Esophagus muscularis mucosa (tissue), 4 donors: ENCODE results near the gene HIGD1A. TPM values are rescaled to one million over a fixed set of nuclear protein-coding genes. Genes with fewer than 3 reads are reported as not detected.

Source experiments
- DNase-seq: peaks from one replicate; pipeline ENCODE4 v3.0.0-alpha.2; 2017; ENCODE audit errors: extremely low spot score
- H3K27ac ChIP-seq, 4 donors: fragments of 200-600 bp; sonication (generic); replicated peaks in 1 of 4; 1 replicate in 3 of 4; 2 replicates in 1 of 4; pipeline ENCODE4 v1.5.1; 2016 to 2019; ENCODE audit warnings: mild to moderate bottlenecking in 1 of 4
- H3K27me3 ChIP-seq, 4 donors: fragments of 200-600 bp; sonication (generic); one replicate each; pipeline versions ENCODE4 v1.5.1 to v1.6.0; 2016 to 2019
- H3K36me3 ChIP-seq, 4 donors: fragments of 200-600 bp; sonication (generic); one replicate each; pipeline ENCODE4 v1.5.1; 2016 to 2019
- H3K4me1 ChIP-seq, 4 donors: fragments of 200-600 bp; sonication (generic); one replicate each; pipeline ENCODE4 v1.5.1; 2016 to 2019
- H3K4me3 ChIP-seq, 4 donors: fragments of 200-600 bp; sonication (generic); 1 replicate in 2 of 4; 2 replicates in 2 of 4; pipeline ENCODE4 v1.5.1; 2016 to 2019; ENCODE audit warnings: mild to moderate bottlenecking in 4 of 4, moderate library complexity in 1 of 4
- H3K9me3 ChIP-seq, 4 donors: fragments of 200-600 bp; sonication (generic); 1 replicate in 3 of 4; 2 replicates in 1 of 4; pipeline ENCODE4 v1.5.1; 2016 to 2019
- EP300 ChIP-seq: sonication (generic); formaldehyde crosslinking; IDR thresholded peaks from one replicate; pipeline ENCODE4 v1.6.1; 2017; ENCODE audit warnings: antibody characterized with exemption
- POLR2A ChIP-seq: fragments of 450-650 bp; IDR thresholded peaks from one replicate; pipeline ENCODE4 v1.6.1; 2017; ENCODE audit warnings: antibody characterized with exemption, moderate library complexity, mild to moderate bottlenecking, low read depth
- POLR2AphosphoS5 ChIP-seq, 2 donors: sonication (generic); formaldehyde crosslinking; IDR thresholded peaks; one replicate each; pipeline ENCODE4 v1.6.1; 2017; ENCODE audit warnings: antibody characterized with exemption in 2 of 2
- WGBS: methylation state at CpG from one replicate; pipeline ENCODE4 v1.1.5; 2018; 5-methylcytosine and 5-hydroxymethylcytosine counted together
- intact Hi-C: fragments of 100-400 bp; cut with DNase I; formaldehyde crosslinking; loops from one replicate; pipeline ENCODE4 v1.15.1; 2023
- total RNA-seq, 4 donors: library from RNA; depleted of rRNA; stranded (reverse); fragments of >200 nt; gene quantifications; one replicate each; pipeline versions ENCODE4 v1.1.0 to v1.2.1, GENCODE V29; 2016
- TF ChIP-seq, protein P1 (sequence below), 3 experiments: fragments of 200-600 bp in 2 of 3; fragments of 450-650 bp in 1 of 3; sonication (generic) in 2 of 3; IDR thresholded peaks; one replicate each; pipeline ENCODE4 v1.5.1; 2017 to 2019; ENCODE audit warnings: antibody characterized with exemption in 3 of 3, mild to moderate bottlenecking in 2 of 3, moderate library complexity in 1 of 3

The HIGD1A gene
- total RNA-seq, 4 donors from 2014 or later = 161 to 407 (median 272) TPM

- Histone ChIP-seq H3K27ac (peak overlapping the region in 3 of 4 donors; percentile 42 to 51 (median 46)), H3K36me3 (no peaks in the 10 kb centered on the region), H3K4me3 (no peak overlapping the region), H3K27me3 (no peaks in the 10 kb centered on the region), H3K9me3 (no peaks in the 10 kb centered on the region), H3K4me1 (peaks cover 37 to 46% (median 45%) of the 10 kb centered on the region in 4 donors)
- no peak for DNase-seq
- intact Hi-C loops = loop anchor here (5.0 kb wide), 1 partner anchor 91 kb away; the partner anchor contains the start of gene ZBTB47
- no peak for TF ChIP-seq EP300
- TF ChIP-seq, protein P1, sequence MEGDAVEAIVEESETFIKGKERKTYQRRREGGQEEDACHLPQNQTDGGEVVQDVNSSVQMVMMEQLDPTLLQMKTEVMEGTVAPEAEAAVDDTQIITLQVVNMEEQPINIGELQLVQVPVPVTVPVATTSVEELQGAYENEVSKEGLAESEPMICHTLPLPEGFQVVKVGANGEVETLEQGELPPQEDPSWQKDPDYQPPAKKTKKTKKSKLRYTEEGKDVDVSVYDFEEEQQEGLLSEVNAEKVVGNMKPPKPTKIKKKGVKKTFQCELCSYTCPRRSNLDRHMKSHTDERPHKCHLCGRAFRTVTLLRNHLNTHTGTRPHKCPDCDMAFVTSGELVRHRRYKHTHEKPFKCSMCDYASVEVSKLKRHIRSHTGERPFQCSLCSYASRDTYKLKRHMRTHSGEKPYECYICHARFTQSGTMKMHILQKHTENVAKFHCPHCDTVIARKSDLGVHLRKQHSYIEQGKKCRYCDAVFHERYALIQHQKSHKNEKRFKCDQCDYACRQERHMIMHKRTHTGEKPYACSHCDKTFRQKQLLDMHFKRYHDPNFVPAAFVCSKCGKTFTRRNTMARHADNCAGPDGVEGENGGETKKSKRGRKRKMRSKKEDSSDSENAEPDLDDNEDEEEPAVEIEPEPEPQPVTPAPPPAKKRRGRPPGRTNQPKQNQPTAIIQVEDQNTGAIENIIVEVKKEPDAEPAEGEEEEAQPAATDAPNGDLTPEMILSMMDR (IDR thresholded peaks at IDR 0.05) = no peak
- TF ChIP-seq POLR2AphosphoS5 (IDR thresholded peaks at IDR 0.05) = no peak
- no peak for TF ChIP-seq POLR2A
- WGBS = 97% methylated on average over 7 of the region's 7 CpGs
Measured at GRCh38 chr3:42743204-42743995, 60.9 kb downstream of the HIGD1A start.

DNA sequence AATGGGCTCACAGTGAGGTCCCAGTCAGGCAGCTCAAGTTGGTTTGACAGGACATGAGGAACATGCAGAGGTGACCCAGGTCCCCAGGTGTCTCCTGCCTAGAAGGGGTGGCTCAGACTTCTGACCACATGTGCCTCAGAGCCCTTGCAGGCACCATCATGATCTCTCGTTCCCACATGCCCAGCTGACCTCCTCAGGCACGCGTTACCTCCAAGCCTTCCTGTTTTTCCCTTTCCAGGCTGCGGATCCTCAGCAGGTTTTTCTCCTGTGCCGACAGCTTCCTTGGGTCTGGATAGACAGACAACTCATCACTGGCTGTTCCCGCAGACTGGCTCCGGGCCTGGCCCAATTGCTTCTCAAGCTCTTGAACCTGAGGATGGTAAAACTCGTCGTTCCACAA lies 61.6 kb downstream of the HIGD1A start:
- no peak for DNase-seq
- Histone ChIP-seq H3K9me3 (no peaks in the 10 kb centered on the region), H3K4me1 (peaks cover 30 to 39% (median 38%) of the 10 kb centered on the region in 4 donors), H3K27me3 (no peaks in the 10 kb centered on the region), H3K27ac (no peak overlapping the region), H3K36me3 (no peaks in the 10 kb centered on the region), H3K4me3 (no peak overlapping the region)
- 90% methylated on average over 9 of the region's 9 CpGs for WGBS
- intact Hi-C loops = loop anchor here (5.0 kb wide), 1 partner anchor 90 kb away; the partner anchor contains the start of gene ZBTB47
- no peak for TF ChIP-seq POLR2AphosphoS5 (IDR thresholded peaks at IDR 0.05)
- no peak for TF ChIP-seq EP300
- TF ChIP-seq POLR2A = no peak
- TF ChIP-seq, protein P1 (IDR thresholded peaks at IDR 0.05) = no peak

DNA sequence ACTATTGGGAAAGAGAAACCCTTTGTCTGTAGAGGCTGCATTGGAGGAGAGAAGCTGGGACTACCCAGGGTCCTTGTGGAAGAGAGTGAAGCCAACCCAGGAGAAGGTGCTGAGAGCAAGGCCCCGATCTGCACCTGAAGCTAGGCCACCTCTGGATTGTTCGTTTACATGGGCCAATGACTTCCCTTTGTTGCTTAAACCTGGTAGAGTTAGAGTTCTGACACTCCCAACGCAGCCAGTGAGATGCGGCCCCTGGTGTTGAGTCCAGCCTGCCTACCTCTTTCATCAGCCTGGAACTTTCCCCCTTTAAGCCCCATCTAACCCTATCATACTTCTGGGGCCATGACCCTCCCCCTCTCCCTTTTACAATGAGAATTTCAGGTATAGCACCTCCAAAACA lies 62.0 kb downstream of the HIGD1A start:
- Histone ChIP-seq H3K27me3 (no peaks in the 10 kb centered on the region), H3K9me3 (no peaks in the 10 kb centered on the region), H3K36me3 (no peaks in the 10 kb centered on the region), H3K27ac (no peak overlapping the region), H3K4me3 (no peak overlapping the region), H3K4me1 (peaks cover 28 to 34% (median 34%) of the 10 kb centered on the region in 4 donors)
- TF ChIP-seq POLR2A = no peak
- no peak for TF ChIP-seq POLR2AphosphoS5 (IDR thresholded peaks at IDR 0.05)
- TF ChIP-seq EP300 = no peak
- TF ChIP-seq, protein P1 (IDR thresholded peaks at IDR 0.05) = no peak
- WGBS = 92% methylated on average over 4 of the region's 4 CpGs
- DNase-seq = no peak
- intact Hi-C loops = loop anchor here (5.0 kb wide), 1 partner anchor 90 kb away; the partner anchor contains the start of gene ZBTB47

- no peaks in the 10 kb centered on the region for H3K27me3 ChIP-seq
- H3K9me3 ChIP-seq = no peaks in the 10 kb centered on the region
- DNase-seq = no peak
- no peak overlapping the region for H3K27ac ChIP-seq
- no peaks in the 10 kb centered on the region for H3K36me3 ChIP-seq
- 78% methylated on average over 3 of the region's 3 CpGs for WGBS
- intact Hi-C loops = loop anchor here (5.0 kb wide), 1 partner anchor 89 kb away; the partner anchor contains the start of gene ZBTB47
- peaks cover 24 to 30% (median 29%) of the 10 kb centered on the region in 4 donors for H3K4me1 ChIP-seq
- no peak overlapping the region for H3K4me3 ChIP-seq
- TF ChIP-seq POLR2A = no peak
- TF ChIP-seq EP300 = no peak
- TF ChIP-seq POLR2AphosphoS5 (IDR thresholded peaks at IDR 0.05) = no peak
- TF ChIP-seq, protein P1 (IDR thresholded peaks at IDR 0.05) = no peak
Measured at GRCh38 chr3:42741796-42742195, 62.5 kb downstream of the HIGD1A start.
